Spleen (tissue), 11 donors: ENCODE results near the gene CCDC61. TPM values are rescaled to one million over a fixed set of nuclear protein-coding genes. Genes with fewer than 3 reads are reported as not detected.

Experiments used
- DNase-seq: peaks from one replicate; pipeline ENCODE4 v3.0.0-alpha.2; 2020
- H3K27ac ChIP-seq, 8 donors: fragments of 200-600 bp; sonication (generic) in 7 of 8; 1 replicate in 4 of 8; 2 replicates in 4 of 8; pipeline versions ENCODE4 v1.5.0 to v1.8.0; 2016 to 2021; ENCODE audit warnings: inconsistent platforms in 4 of 8, mild to moderate bottlenecking in 4 of 8, moderate library complexity in 1 of 8
- H3K27me3 ChIP-seq, 7 donors: fragments of 200-600 bp; sonication (generic) in 6 of 7; replicated peaks in 1 of 7; 1 replicate in 4 of 7; 2 replicates in 3 of 7; pipeline versions ENCODE4 v1.5.0 to v1.8.0; 2016 to 2021; ENCODE audit warnings: inconsistent platforms in 3 of 7, mild to moderate bottlenecking in 1 of 7
- H3K36me3 ChIP-seq, 6 donors: fragments of 200-600 bp; sonication (generic) in 5 of 6; 1 replicate in 4 of 6; 2 replicates in 2 of 6; pipeline versions ENCODE4 v1.5.0 to v1.8.0; 2016 to 2021; ENCODE audit warnings: inconsistent platforms in 2 of 6
- H3K4me1 ChIP-seq, 6 donors: fragments of 200-600 bp; sonication (generic) in 5 of 6; 1 replicate in 3 of 6; 2 replicates in 3 of 6; pipeline versions ENCODE4 v1.5.0 to v1.8.0; 2016 to 2021; ENCODE audit warnings: inconsistent platforms in 3 of 6
- H3K4me3 ChIP-seq, 8 donors: fragments of 200-600 bp; sonication (generic) in 7 of 8; 1 replicate in 4 of 8; 2 replicates in 4 of 8; pipeline versions ENCODE4 v1.5.0 to v1.8.0; 2016 to 2021; ENCODE audit warnings: inconsistent platforms in 4 of 8, mild to moderate bottlenecking in 4 of 8, moderate library complexity in 2 of 8
- H3K9me3 ChIP-seq, 8 donors: fragments of 200-600 bp; sonication (generic) in 7 of 8; 1 replicate in 4 of 8; 2 replicates in 4 of 8; pipeline versions ENCODE4 v1.5.0 to v1.8.0; 2016 to 2021; ENCODE audit warnings: inconsistent platforms in 4 of 8
- POLR2A ChIP-seq, 3 donors: fragments of 450-650 bp; IDR thresholded peaks; one replicate each; pipeline ENCODE4 v1.5.1; 2017; ENCODE audit warnings: antibody characterized with exemption in 3 of 3, mild to moderate bottlenecking in 1 of 3
- POLR2AphosphoS5 ChIP-seq, 3 donors: sonication (generic); formaldehyde crosslinking; IDR thresholded peaks; one replicate each; pipeline ENCODE4 v1.5.1; 2017; ENCODE audit warnings: antibody characterized with exemption in 3 of 3
- WGBS, 5 donors: extraction: QIAGEN DNeasy Blood & Tissue Kit in 3 of 5; methylation state at CpG; one replicate each; pipeline versions ENCODE4 v1.1.5 to v1.1.7; 2013 to 2018; 5-methylcytosine and 5-hydroxymethylcytosine counted together
- intact Hi-C: fragments of 100-400 bp; cut with DNase I; formaldehyde crosslinking; loops from one replicate; pipeline ENCODE4 v1.15.0; 2023; ENCODE audit warnings: low total_unique reads
- polyA plus RNA-seq, 3 donors: library from polyadenylated mRNA; stranded (reverse); fragments of 200-250 nt; gene quantifications; one replicate each; pipeline ENCODE4 v1.2.1, GENCODE V29; 2013
- total RNA-seq, 7 donors: library from RNA; depleted of rRNA in 3 of 7; stranded (reverse); fragments of >200 nt in 3 of 7; fragmentation: NEBNext Ultra II Directional in 4 of 7; extraction: Animal tissue kit (Norgen Biotek cat#: 25700) in 4 of 7; gene quantifications; one replicate each; pipeline versions ENCODE4 v1.1.0 to v1.2.1, GENCODE V29; 2016 to 2021
- TF ChIP-seq, protein P1 (sequence below), 11 experiments: fragments of 200-600 bp in 7 of 11; fragments of 450-650 bp in 4 of 11; sonication (generic) in 4 of 11; IDR thresholded peaks in 8 of 11; conservative IDR thresholded peaks in 3 of 11; 1 replicate in 7 of 11; 2 replicates in 4 of 11; pipeline versions ENCODE4 v1.4.0 to v1.8.0; 2016 to 2021; ENCODE audit warnings: antibody characterized with exemption in 11 of 11, inconsistent platforms in 4 of 11, mild to moderate bottlenecking in 1 of 11
- donor health status: healthy with polysubstance abuse.
- donor health status: DM: no; HTN: no; CAD: no; lungs with moderate emphysema.
- donor health status: DM: no; HTN: no; CAD: no.
- donor health status: Bipolar disorder and iron deficiency.
- donor health status: healthy.
- donor health status: DM: no; HTN: no; CAD: no.
- donor health status: DM: yes; HTN: yes; CAD: no.

The CCDC61 gene
- total and polyA plus RNA-seq, 10 donors = 5.0 to 24.6 (median 16.7) TPM

GRCh38 chr19:46036744-46037128, 41.5 kb downstream of the CCDC61 start:
- H3K36me3 ChIP-seq = no peaks in the 10 kb centered on the region
- no peak overlapping the region for H3K27ac ChIP-seq
- intact Hi-C loops = loop anchor here (10.0 kb wide), 1 partner anchor 148 kb away; no protein-coding TSS in a partner anchor
- peaks cover 0 to 10% (median 0%) of the 10 kb centered on the region in 8 donors for H3K9me3 ChIP-seq
- DNase-seq = no peak
- 52 to 67% (median 58%) methylated on average over 3 of the region's 3 CpGs for WGBS, 5 donors
- no peak overlapping the region for H3K4me3 ChIP-seq
- H3K27me3 ChIP-seq = peaks cover 0 to 54% (median 0%) of the 10 kb centered on the region in 7 donors
- TF ChIP-seq, protein P1, sequence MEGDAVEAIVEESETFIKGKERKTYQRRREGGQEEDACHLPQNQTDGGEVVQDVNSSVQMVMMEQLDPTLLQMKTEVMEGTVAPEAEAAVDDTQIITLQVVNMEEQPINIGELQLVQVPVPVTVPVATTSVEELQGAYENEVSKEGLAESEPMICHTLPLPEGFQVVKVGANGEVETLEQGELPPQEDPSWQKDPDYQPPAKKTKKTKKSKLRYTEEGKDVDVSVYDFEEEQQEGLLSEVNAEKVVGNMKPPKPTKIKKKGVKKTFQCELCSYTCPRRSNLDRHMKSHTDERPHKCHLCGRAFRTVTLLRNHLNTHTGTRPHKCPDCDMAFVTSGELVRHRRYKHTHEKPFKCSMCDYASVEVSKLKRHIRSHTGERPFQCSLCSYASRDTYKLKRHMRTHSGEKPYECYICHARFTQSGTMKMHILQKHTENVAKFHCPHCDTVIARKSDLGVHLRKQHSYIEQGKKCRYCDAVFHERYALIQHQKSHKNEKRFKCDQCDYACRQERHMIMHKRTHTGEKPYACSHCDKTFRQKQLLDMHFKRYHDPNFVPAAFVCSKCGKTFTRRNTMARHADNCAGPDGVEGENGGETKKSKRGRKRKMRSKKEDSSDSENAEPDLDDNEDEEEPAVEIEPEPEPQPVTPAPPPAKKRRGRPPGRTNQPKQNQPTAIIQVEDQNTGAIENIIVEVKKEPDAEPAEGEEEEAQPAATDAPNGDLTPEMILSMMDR (IDR thresholded peaks at IDR 0.05 in 8 of 11, conservative IDR thresholded peaks at IDR 0.05 in 3 of 11) = no peak
- TF ChIP-seq POLR2AphosphoS5 (IDR thresholded peaks at IDR 0.05) (no peak), POLR2A (IDR thresholded peaks at IDR 0.05) (no peak)
- no peaks in the 10 kb centered on the region for H3K4me1 ChIP-seq

DNA sequence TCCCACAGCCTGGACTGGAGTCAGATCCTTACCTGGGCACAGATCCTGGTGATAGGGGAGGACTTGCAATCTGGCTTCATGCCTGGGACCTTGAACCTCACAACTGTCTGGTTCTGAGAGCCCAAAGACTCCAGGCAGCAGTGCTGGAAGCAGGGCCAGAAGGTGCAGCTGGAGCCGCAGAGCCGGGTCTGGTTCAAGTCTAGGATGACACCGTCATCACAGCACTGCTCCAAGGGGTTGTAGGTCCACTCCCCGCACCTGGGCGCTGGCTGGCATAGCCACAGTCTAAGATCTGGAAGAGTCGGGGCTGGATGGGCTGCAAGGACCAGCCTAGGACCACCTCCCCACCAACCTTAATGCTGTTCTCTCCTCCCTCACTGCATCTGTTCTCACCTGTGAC, 44.9 kb downstream of the CCDC61 start:
- intact Hi-C loops = no loop called here
- H3K4me1 ChIP-seq = no peaks in the 10 kb centered on the region
- no peaks in the 10 kb centered on the region for H3K36me3 ChIP-seq
- TF ChIP-seq POLR2A (IDR thresholded peaks at IDR 0.05) (no peak), POLR2AphosphoS5 (IDR thresholded peaks at IDR 0.05) (no peak)
- TF ChIP-seq, protein P1 (IDR thresholded peaks at IDR 0.05 in 8 of 11, conservative IDR thresholded peaks at IDR 0.05 in 3 of 11) = no peak
- no peak overlapping the region for H3K4me3 ChIP-seq
- H3K27me3 ChIP-seq = peaks cover 0 to 63% (median 8%) of the 10 kb centered on the region in 7 donors
- peaks cover 0 to 4% (median 0%) of the 10 kb centered on the region in 8 donors for H3K9me3 ChIP-seq
- DNase-seq = no peak
- WGBS, 5 donors = 70 to 94% (median 84%) methylated on average over 3 to 6 of the region's 6 CpGs
- no peak overlapping the region for H3K27ac ChIP-seq

DNA sequence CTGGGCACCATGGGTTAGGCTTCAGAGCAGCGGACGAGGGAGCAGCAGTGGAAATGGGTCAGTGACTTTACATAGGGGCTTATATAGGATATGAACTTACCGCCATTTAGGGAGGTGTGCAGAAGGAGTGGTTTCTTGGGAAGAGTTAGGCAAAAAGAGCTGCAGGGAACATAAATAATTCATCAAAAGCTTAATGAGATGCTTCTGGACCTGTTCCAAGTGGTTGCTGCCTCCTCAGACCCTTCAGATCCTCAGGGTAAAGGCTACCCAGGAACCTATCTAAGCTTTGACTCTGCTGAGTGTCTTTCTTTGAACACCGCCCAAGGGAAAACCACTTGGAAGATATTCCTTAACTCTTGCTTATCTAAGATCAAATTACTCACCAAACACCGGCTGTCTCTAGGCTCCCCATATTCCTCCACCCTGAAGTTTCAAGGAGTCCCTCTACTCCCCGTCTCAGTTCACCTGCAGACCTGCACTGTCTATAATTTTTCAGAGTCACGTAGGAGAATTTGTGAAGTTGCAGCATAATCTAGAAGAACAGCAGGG, 45.8 kb downstream of the CCDC61 start, which contains the start of gene IGFL4:
Gene IGFL4, minus strand, starts transcription at position 51 of the 549 bp plus-strand sequence. Its CDS starts 40 bp downstream, at position 11.
- intact Hi-C loops = no loop called here
- WGBS, 5 donors = 57 to 77% (median 69%) methylated on average over 7 of the region's 7 CpGs
- no peak for DNase-seq
- H3K4me1 ChIP-seq = no peaks in the 10 kb centered on the region
- peaks cover 0 to 4% (median 0%) of the 10 kb centered on the region in 8 donors for H3K9me3 ChIP-seq
- peaks cover 0 to 66% (median 8%) of the 10 kb centered on the region in 7 donors for H3K27me3 ChIP-seq
- H3K27ac ChIP-seq = no peak within 1 kb of the TSS
- TF ChIP-seq, protein P1 (IDR thresholded peaks at IDR 0.05 in 8 of 11, conservative IDR thresholded peaks at IDR 0.05 in 3 of 11) = no peak
- no peak for TF ChIP-seq POLR2AphosphoS5 (IDR thresholded peaks at IDR 0.05)
- no peak for TF ChIP-seq POLR2A (IDR thresholded peaks at IDR 0.05)
- H3K4me3 ChIP-seq = no peak within 1 kb of the TSS
- H3K36me3 ChIP-seq = no peaks in the 10 kb centered on the region

GRCh38 chr19:46042252-46042883, 47.1 kb downstream of the CCDC61 start:
- Histone ChIP-seq H3K4me1 (no peaks in the 10 kb centered on the region), H3K27ac (no peak overlapping the region), H3K4me3 (no peak overlapping the region), H3K36me3 (no peaks in the 10 kb centered on the region), H3K27me3 (peaks cover 0 to 70% (median 8%) of the 10 kb centered on the region in 7 donors), H3K9me3 (peaks cover 0 to 3% (median 0%) of the 10 kb centered on the region in 8 donors)
- intact Hi-C loops = no loop called here
- TF ChIP-seq POLR2AphosphoS5 (IDR thresholded peaks at IDR 0.05) = no peak
- TF ChIP-seq, protein P1 (IDR thresholded peaks at IDR 0.05 in 8 of 11, conservative IDR thresholded peaks at IDR 0.05 in 3 of 11) = no peak
- 76 to 92% (median 82%) methylated on average over 5 of the region's 5 CpGs for WGBS, 5 donors
- no peak for DNase-seq
